ENCODE measurements around the gene FAM13A. TPM values are rescaled to one million over a fixed set of nuclear protein-coding genes. Genes with fewer than 3 reads are reported as not detected.

Gene FAM13A
- total and polyA plus RNA-seq, 9 of the 15 experiments (the other 6 are each of a cell fraction or from before 2014, with no cell fraction given): 11.3 to 23.3 (median 14.7) TPM

DNA sequence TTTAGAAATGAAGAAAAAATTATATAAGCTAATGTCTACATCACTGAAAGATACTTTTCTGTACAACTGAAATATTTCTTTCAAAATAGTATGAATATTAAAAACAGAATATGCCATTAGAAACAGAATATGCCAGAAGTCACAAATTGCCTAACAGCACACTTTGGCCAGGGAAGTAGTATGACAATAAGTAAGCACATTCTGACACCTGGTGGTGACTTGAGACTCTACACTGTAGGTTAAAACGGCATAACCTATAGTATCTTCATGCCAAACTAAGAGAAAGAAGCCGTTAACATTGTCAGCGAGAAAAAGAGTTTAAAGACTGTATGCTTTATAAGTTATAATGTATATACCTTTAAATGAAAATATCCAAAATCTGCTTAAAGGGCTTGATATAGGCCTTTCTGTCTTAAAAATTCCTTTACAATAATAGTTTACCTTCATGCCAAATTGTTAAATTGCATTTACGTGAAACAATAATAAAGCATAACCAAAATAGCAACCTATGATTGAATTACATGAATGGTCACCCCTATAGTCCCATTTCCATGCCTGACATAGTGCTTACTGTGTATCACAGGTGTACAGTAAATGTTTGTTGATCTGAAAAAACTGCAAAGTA is 32.8 kb downstream of the FAM13A start (continued):
- TF ChIP-seq NEUROD1 (IDR thresholded peaks at IDR 0.05; ENCODE audit: borderline replicate concordance, low read depth, low read length, partially characterized antibody) (no peak), SMAD4 (CRISPR knock-in tag; conservative IDR thresholded peaks at IDR 0.05) (no peak), LEF1 (IDR thresholded peaks at IDR 0.05) (no peak), FOXK1 (CRISPR knock-in tag; IDR thresholded peaks at IDR 0.05; ENCODE audit: borderline replicate concordance) (no peak), ARHGAP35 (IDR thresholded peaks at IDR 0.05; ENCODE audit: partially characterized antibody) (no peak)
- TF ChIP-seq, protein P1, sequence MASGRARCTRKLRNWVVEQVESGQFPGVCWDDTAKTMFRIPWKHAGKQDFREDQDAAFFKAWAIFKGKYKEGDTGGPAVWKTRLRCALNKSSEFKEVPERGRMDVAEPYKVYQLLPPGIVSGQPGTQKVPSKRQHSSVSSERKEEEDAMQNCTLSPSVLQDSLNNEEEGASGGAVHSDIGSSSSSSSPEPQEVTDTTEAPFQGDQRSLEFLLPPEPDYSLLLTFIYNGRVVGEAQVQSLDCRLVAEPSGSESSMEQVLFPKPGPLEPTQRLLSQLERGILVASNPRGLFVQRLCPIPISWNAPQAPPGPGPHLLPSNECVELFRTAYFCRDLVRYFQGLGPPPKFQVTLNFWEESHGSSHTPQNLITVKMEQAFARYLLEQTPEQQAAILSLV (tag; IDR thresholded peaks at IDR 0.05): no peak

DNA sequence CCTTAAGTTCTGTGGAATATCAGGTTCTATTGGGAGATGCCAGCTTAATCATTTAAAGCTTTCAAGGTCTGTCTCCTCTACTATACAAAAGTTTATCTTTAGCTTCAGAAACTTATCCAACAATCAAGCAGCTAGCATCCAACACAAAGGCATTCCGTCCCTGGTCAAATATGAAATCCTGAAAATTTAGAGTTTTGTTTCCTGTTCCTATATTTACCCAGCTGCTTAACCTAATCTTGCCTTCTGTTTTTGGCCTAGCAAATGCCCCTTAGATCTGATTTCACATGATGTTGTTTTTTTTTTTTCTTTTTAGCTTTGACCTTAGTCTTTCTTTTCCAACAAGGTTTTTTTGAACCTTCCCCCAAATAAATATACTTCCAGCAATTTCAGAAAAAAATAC is 33.8 kb downstream of the FAM13A start:
- Histone ChIP-seq H3K4me3 (no peak overlapping the region), H3K27ac (ENCODE audit: extremely low read depth, low read depth, low read length) (no peak overlapping the region), H3K79me2 (ENCODE audit: control insufficient read depth, insufficient read depth, low read length) (peaks cover 31% of the 10 kb centered on the region), H3K4me2 (ENCODE audit: insufficient read depth, low read length) (no peak overlapping the region), H3K9me3 (replicated peaks; ENCODE audit: control insufficient read depth, insufficient read depth, low read depth, low read length) (no peaks in the 10 kb centered on the region), H3K9me1 (ENCODE audit: control insufficient read depth, insufficient read depth, low read length) (no peaks in the 10 kb centered on the region), H3K36me3 (ENCODE audit: control insufficient read depth, insufficient read depth, low read length) (peaks cover 31% of the 10 kb centered on the region; the same call in 2 of the 3 replicates), H3K4me1 (replicated peaks in 1 of 2; ENCODE audit: control insufficient read depth in 2 of 2, insufficient read depth in 2 of 2, low read length in 2 of 2) (peaks cover 4 to 16% of the 10 kb centered on the region in 2 experiments; a peak in 3 of 5 replicates), H4K20me1 (replicated peaks; ENCODE audit: control insufficient read depth, insufficient read depth, low read length) (no peaks in the 10 kb centered on the region), H3K9ac (ENCODE audit: insufficient read depth in 1 of 2, low read depth in 2 of 2, low read length in 2 of 2) (no peak overlapping the region), H3K27me3 (ENCODE audit: control insufficient read depth in 2 of 2, insufficient read depth in 2 of 2, low read length in 2 of 2) (no peaks in the 10 kb centered on the region), H2AFZ (ENCODE audit: low read depth, low read length) (no peak overlapping the region)
- FAIRE-seq: no peak
- ChIA-PET CTCF (ENCODE audit: low intra/inter-chr PET ratio) (interaction anchor here (2.0 to 2.3 kb wide), 2 partner anchors 204 to 497 kb away, joined by 9 to 21 read pairs; no protein-coding TSS in a partner anchor), POLR2A (interaction anchor here (1.3 to 1.9 kb wide), 4 partner anchors 17 to 466 kb away, joined by 4 to 7 read pairs (median 5); no protein-coding TSS in a partner anchor)
- TF ChIP-seq, protein P2, sequence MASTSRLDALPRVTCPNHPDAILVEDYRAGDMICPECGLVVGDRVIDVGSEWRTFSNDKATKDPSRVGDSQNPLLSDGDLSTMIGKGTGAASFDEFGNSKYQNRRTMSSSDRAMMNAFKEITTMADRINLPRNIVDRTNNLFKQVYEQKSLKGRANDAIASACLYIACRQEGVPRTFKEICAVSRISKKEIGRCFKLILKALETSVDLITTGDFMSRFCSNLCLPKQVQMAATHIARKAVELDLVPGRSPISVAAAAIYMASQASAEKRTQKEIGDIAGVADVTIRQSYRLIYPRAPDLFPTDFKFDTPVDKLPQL (IDR thresholded peaks at IDR 0.05; ENCODE audit: extremely low read depth, insufficient read length): no peak
- no peak for TF ChIP-seq ZNF12 (CRISPR knock-in tag; IDR thresholded peaks at IDR 0.05)
- TF ChIP-seq TAF9B (IDR thresholded peaks at IDR 0.05; ENCODE audit: partially characterized antibody): no peak
- TF ChIP-seq GABPB2 (CRISPR knock-in tag; conservative IDR thresholded peaks at IDR 0.05): no peak
- no peak for TF ChIP-seq ZBTB8A (IDR thresholded peaks at IDR 0.05; ENCODE audit: partially characterized antibody)
- TF ChIP-seq SAFB2 (IDR thresholded peaks at IDR 0.05; ENCODE audit: borderline replicate concordance, low read depth, low read length, severe bottlenecking): no peak
- no peak for TF ChIP-seq POLR2H (tag; IDR thresholded peaks at IDR 0.05; ENCODE audit: low read depth)
- no peak for TF ChIP-seq CAMTA2 (CRISPR knock-in tag; conservative IDR thresholded peaks at IDR 0.05)
- 80% methylated on average over 1 of the region's 1 CpG for WGBS (ENCODE audit: insufficient coverage, low coverage, missing lambda C conversion rate)
- in situ Hi-C loops (cut with MboI): loop anchor here (5.0 kb wide), 1 partner anchor 491 kb away; no protein-coding TSS in a partner anchor
- no peak for ATAC-seq
- no TSS peak for BruUV-seq (replicated peaks)
- intact Hi-C loops (cut with micrococcal nuclease): loop anchor here (5.0 to 10.0 kb wide), 3 partner anchors 128 to 431 kb away; partner anchors contain the start of gene HERC3
- no peak for DNase-seq (ENCODE audit: extremely low read depth in 1 of 4, low spot score in 3 of 4)

Measured in K562 (cell line).